NCI-H2196 (cell line): ENCODE data around the gene BMPER.

Experiments used
- DNase-seq: peaks from one replicate; lab custom pipeline; 2025; ENCODE audit not compliant: unreplicated experiment; lab: John Stamatoyannopoulos, UW

The BMPER gene

GRCh38 chr7:33964417-33965182 is 59.3 kb downstream of the BMPER start:
- no peak for DNase-seq

GRCh38 chr7:33965183-33965744 is 59.9 kb downstream of the BMPER start:
- DNase-seq: no peak

- DNase-seq: no peak
These were observed 63.3 kb downstream of the BMPER start for GRCh38 chr7:33968591-33968990.

DNA sequence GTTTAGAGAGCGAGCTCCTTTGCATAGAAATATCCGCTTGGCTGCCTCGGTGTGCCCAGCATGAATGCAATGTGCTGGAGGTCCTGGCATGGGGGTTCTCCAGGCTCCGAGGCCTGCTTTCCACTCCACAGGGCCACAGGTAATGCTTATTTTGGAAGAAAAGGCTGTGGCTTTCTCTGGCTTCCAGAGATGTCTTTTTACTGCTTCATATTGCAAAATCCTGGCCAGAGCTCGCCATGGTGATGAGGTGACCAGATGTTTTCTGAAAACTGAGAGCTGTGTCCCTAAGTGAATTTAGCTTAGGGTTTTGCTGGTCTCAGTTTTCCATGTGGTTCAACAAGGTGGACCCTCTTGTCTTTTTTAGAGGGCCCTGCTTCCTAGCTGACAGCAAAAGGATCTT is 65.2 kb downstream of the BMPER start:
- no peak for DNase-seq

- DNase-seq: no peak
These were observed 65.8 kb downstream of the BMPER start for GRCh38 chr7:33971106-33971505.

- no peak for DNase-seq
These were observed 68.1 kb downstream of the BMPER start for GRCh38 chr7:33973231-33974015.

DNA sequence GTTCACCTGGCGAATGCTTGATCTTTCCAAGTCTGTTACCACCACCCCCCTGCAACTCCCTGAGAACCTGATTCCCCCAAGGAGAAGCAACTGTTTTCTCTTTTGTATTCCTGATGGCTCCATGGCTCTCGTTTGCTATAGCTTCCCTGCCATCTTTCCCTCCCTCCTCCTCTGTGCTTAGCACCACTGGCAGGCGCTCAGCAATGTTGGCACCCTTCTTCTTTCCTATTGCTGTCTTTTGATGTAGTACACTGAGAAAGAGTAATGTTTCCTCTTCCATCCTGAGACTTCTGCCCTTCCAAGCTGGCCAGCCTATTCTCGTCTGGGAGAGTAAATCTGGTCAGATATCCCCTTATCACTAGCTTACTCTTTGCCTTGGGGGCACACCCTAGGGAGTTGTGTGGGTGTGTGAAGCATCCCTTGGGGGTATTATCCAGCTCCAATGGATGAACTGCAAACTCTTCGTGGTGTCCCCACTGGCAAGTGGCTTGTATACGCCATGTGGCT is 74.0 kb downstream of the BMPER start:
- DNase-seq: no peak

GRCh38 chr7:33979807-33980355 is 74.5 kb downstream of the BMPER start:
- DNase-seq: no peak

DNA sequence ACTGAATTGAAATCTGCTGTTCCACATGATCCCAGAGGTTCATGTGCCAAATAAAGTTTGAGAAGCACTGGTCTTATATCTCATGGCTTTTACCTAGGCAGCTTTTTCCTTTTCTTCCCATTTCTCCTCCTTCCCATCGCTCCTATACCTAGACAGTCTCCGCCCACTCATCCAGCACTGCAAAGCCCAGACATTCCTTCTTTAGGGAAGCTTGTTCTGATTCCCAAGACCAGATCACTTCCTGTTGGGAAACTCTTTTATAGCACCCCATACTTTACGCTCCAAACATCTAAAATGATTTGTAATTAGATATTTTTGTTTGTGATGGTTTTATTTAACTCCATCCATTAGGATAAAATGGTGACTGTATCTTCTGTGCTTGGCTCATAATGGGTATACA is 75.9 kb downstream of the BMPER start:
- no peak for DNase-seq

DNA sequence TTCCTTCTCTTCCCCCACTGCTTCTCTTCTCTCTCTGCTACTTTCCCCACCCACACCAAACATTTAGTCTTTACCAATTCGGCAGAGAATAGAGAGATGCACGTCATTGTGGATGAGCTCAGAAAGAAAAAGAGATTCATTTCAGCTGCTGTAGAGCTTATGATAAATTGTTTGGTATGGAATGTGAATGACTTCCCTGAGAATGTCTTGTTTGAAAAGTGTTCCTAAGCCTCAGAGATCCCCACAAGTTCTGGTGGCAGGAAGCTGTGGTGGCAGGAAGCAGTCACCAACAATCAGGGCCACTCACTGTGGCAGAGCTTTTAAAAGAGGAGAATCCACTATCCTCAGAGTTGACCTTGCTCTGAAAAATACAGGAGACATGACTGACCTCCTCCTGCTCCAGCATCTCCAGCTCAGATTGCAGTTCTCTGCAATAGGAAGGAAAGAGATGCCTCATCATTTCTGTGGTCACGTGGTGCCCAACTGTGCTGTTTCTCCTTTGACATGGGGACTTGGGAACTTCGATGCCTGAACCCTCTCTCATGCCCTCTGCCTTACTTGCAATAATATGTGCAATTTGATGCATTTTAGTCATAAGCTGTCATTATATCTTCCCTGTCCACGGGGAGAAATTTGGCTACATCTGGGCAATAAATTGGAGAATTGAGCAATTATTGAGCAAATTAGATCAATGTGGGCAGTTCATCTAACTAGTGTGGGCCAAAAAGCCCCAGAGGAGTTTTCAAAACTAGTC is 76.5 kb downstream of the BMPER start:
- DNase-seq: no peak

GRCh38 chr7:33982425-33982786 is 77.1 kb downstream of the BMPER start:
- no peak for DNase-seq

DNA sequence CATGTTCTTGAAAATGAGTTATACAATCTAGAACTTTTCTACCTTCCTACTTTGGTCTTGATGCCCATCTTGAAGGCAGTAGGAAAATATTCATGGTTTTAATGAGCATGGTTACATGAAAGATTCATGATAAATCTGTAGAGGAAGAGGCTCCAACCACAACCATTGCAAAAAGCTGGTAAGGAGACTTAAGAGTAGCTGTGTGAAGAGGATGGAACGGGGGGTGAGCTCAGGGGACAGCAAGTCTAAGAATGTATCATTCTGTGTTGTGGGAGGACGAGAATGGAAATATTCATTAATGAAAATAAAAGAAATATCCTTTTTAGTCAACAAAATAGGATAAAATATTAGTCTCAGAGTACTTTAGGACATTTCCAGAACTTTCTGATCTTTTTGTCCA is 81.1 kb downstream of the BMPER start:
- no peak for DNase-seq

DNA sequence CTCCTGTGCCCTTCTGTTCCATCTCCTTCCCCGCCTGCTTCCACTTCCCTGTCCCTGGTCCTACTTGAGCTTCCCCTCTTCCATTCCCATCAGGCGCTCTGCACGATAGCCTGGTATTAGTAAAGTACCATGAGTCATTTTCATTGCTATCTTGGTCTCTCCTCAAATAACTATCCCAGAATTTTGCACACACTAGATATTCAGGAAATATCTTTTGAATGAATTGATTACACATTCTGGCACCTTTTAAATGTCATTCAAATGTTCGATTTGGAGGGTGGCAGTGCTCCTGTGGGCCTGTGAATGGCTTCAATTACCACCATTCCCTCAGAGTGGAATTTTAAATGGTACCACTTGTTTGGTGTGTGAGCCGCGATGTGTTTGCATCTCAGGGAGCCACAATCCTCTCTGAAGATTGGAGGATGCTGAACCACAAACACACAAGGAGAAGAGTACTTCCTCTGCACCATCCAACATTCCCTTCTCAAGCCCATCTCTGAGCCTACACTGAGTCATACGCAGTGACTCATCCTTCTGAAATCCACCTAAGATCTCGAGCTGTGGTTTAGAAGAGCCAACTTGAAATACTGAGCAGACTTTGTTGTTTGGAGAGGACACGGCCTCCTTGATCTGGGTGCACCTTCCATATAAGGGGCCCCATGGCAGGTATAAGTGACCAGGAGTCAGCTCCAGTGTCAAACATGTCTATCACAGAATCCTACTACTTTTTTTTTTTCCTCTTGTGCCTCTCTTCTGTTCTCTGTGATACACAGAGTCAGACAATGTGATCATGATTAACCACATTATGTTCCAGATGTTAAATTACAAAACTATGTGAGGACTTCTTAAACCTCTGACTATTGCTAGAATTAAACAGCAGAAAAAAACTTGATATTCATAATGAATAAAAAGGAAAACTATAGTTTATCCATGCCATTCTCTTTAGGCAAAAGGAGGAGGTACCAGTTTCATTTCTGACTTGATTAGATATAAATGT is 81.9 kb downstream of the BMPER start:
- peak; percentile 7 for DNase-seq

DNA sequence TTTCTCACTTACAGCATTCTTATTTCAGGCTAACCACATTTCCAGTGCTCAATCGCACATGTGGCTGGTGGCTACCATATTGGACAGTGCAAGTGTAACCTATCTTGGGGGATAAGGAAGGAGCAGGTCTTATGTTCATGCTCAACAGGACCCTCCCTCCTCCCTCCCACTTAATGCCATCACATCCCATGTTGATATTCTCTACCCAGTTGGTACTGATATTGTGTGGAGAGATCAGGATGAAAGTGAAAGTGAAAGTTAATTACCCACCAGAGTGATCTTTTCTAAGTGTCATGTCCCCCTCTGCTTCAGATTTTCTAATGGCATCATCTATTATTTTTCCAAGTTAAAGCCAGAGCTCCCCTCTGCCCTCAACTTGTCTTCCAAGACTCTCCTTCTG is 91.6 kb downstream of the BMPER start:
- DNase-seq: no peak

DNA sequence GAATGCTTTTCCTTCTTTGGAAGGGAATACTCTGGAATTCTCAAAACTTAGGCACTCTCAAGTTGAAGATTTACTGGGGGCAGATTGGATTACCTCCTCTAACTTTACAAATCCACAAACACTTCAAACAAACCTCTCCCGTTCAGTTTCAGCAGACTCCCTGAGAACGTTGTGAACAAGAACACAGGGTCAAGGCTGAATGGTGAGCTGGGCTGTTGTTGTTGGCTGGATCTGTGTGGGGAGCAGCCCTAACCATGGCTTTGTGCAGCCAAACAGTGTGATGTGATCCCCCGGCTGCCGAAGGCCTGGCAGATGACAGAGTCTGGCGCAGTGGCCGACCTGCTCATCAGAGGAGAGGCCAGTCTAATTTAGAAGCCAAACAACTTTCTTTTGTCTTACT is 93.1 kb downstream of the BMPER start:
- no peak for DNase-seq

- DNase-seq: no peak
These were observed 105.8 kb downstream of the BMPER start for GRCh38 chr7:34011017-34011695.

GRCh38 chr7:34011696-34012095 is 106.4 kb downstream of the BMPER start:
- DNase-seq: no peak

GRCh38 chr7:34013421-34013820 is 108.1 kb downstream of the BMPER start:
- DNase-seq: no peak

GRCh38 chr7:34015651-34016050 is 110.3 kb downstream of the BMPER start:
- DNase-seq: no peak
